NOMO-1 treated with dmso at 0.1 percent for 144 hours (cell line): ENCODE data around the gene GTPBP4.

Source experiments
- DNase-seq: peaks from one replicate; lab custom pipeline; 2025; ENCODE audit not compliant: unreplicated experiment; lab: John Stamatoyannopoulos, UW

The GTPBP4 gene

DNA sequence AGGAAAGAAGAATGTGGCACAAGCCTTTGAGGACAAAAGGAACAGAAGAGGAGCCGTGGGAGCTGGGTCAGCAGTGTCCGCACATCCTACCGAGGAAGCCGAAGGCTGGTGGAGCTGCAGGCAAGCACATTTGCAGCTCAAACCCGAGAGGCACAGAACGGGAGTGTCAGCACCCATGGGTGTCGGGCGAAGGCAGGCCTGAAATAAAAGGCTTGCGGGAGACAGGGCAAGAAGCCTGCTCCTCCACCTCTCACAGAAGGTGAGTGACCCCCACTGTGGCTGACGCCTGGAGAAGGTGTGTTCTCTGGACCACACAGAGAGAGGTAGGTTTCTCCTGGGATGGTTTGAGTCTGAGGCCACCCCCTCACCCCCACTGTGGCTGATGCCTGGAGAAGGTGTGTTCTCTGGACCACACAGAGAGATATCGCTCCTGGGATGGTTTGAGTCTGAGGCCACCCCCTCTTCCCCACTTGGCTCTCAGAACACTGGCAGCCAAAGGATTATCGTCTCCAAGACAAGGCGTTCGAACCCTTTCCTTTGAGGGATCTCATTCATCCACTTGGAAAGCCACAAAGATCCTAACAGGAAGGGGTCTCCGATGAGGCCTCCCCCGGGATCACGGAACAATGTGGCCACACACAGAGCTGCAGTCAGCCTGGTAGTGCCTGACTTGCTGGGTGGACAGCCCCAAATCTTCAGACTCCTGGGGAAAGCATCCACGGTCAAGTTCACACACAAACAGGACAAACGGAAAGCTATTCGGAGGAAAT lies 21.6 kb upstream of the GTPBP4 start:
- no peak for DNase-seq

DNA sequence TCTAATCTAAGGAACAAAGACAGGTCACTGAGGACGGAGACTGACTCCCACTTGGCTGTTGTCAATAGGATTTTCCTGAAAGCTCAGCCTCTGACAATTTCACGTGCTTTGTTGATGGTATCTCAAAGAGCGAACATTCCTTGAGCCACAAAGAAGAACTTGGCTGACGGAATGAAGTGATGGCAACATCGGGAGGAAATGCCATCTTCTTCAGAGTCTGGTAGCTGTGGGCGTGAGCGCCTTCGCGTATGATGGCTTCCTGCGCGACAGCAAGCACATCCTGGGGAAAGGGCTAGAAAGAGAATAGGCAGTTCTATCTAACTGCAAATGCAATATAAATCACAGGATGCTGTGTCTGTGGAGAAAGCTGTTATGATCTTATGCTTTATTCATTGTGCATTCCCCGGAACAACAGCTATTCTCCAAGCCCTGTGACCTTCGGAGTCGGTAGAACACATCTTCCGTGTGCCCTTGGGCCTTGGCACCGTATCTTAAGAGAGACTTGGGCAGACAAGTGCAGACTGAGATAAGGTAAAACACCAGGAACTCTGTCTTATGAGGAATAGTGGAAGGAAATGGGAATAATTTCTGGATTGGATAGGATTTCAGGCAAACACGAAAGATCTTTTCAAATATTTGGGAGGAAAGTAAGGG lies 19.6 kb upstream of the GTPBP4 start:
- DNase-seq, result no peak

DNA sequence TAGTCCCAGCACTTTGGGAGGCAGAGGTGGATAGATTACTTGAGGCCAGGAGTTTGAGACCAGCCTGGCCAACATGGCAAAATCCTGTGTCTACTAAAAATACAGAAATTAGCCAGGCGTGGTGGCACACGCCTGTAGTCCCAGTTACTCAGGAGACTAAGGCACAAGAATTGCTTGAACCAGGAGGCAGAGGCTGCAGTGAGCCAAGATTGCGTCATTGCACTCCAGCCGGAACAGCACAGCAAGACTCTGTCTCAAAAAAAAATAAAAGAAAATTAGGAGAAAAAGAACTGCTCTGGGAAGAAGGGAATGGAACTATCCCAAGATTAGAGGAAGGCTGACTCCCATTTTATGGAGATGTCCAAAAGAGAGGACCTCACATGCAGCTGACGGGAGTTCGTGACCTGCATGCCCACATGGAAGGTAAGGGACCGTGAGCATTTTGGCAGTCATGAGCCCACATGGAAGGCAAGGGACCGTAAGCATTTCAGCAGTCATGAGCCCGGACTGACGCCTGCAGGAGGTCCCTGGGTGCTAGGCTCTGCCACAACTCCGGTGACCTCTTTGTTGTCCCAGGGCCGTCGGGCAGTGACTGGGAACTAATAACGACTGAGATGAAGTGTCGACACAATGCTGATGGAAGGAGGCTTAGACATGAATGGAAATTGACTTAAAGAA lies 18.6 kb upstream of the GTPBP4 start:
- DNase-seq, result no peak

DNA sequence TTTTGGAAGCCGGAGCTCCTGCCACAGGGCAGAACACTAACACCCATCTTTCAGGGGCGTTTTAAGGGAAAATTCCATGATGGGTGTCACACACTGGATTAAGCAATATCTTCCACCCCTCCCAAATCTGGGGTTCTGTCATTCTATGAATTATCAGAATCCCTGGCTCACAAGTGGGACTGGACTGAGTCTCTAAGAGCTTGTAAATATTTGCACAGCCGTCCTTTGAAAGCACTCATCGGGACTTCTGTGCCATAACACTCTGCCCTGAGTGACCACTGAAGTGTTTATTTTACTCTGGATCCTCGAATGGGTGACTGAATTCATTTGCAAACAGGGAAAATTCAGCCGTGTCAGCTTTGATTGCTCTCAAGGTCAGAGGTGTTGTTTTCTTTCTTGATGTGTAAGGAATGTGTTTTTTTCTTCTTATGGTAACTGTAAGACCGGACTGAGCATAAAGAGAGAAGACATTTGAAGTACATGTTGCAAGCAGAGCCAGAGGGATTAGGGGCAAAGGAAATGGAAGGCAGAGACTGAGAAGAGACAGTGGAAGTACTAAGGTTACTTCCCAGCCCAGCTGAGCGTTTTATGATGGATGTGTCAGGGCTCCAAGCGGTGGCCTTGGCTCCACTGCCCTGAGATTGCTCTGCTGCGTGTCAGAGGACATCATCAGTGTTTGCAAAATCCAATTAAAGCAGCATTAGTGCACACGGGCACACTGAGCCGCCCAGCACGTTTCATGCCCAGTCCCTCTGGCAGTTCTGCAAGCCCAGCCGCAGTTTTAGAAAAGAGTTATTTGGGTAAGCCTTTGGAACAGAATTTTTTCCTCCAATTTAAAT lies 17.7 kb upstream of the GTPBP4 start:
- no peak for DNase-seq

DNA sequence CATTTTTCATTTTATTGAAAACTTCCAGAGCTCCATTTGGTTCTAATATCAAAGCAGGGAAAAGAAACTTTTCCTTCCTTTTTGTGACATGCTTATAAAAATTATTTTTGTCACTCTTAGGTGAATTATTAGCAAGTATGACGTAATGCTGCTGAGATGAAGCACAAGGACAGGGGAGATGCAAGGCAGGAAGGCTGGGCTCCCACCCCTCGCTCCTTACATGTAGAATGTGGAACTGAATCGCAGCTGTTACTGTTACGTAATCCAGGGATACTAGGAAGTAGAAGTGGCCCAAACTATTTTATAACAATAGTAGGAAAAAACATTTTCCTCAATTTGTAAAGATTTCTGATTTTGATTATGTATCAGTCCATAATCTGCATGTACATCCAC lies 17.1 kb upstream of the GTPBP4 start:
- DNase-seq, result no peak

DNA sequence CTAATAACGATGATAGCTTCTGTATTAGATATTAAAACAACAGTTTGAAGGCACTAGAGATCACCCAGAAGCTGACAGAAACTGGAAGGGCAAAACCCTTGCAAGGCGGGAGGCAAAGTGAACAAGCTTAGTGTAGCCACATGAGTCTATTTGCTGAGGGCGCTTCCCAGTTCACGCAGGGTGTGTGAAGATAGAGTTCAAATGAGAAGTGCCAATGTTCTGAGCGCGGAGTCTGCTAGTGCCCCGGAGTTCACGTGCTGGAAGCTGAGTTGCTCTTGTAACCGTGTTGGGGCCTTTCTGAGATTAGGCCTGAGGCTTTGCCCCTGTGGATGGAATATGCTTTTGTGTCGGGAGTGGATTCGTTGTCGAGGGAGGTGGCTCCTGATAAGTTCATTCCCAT lies 16.6 kb upstream of the GTPBP4 start:
- no peak for DNase-seq

- no peak for DNase-seq
Observed at GRCh38 chr10:972763-973162, 15.5 kb upstream of the GTPBP4 start.

- no peak for DNase-seq
Observed at GRCh38 chr10:974038-974784, 14.0 kb upstream of the GTPBP4 start.

- DNase-seq, result no peak
Observed at GRCh38 chr10:974785-975074, 13.5 kb upstream of the GTPBP4 start.

- DNase-seq, result no peak
Observed at GRCh38 chr10:976316-976715, 11.9 kb upstream of the GTPBP4 start.

DNA sequence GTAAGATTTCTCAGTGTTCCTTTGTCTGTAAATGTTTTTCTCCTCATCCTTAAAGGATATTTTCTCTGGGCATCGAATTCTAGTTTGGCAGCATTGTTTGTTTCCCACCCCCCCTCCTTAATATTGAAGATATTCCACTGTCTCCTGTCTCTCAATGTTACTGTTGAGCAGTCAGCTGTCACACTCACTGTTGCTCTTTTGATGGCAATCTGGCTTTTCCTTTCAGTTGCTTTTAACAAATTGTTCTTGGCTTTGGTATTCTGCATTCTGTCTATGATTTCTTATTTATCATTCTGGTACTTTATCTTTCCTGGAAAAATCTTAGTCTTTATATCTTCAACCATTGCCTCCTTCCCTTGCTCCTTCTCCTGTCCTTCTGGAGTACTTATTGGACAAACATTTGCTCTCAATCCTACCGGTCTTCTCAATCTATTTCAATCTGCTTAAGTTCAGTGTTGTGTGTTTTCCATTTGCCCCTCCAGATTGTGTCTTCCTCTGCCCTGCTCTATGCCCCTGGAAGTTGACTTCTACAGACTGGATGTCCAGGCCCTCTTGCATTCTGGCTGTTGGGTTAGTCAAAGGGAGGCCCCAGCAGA lies 9.3 kb upstream of the GTPBP4 start:
- DNase-seq, result no peak

- no peak for DNase-seq
Observed at GRCh38 chr10:980468-981093, 7.7 kb upstream of the GTPBP4 start.

DNA sequence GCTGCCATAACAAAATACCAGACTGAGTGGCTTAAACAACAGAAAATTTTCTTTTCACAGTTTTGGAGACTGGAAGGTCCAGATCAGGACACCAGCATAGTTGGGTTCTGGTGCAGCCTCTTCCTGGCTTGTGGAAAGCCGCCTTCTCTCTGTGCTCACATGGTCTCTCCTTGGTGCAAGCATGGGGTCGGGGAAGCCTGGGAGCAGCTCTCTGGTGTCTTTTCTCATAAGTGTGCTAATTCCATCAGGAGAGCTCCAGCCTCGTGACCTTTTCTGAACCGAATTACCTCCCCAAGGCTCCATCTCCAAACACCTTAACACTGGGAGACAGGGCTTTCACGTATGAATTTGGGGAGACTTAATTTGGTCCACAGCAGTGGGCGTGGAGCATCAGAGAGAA lies 4.8 kb upstream of the GTPBP4 start:
- no peak for DNase-seq

DNA sequence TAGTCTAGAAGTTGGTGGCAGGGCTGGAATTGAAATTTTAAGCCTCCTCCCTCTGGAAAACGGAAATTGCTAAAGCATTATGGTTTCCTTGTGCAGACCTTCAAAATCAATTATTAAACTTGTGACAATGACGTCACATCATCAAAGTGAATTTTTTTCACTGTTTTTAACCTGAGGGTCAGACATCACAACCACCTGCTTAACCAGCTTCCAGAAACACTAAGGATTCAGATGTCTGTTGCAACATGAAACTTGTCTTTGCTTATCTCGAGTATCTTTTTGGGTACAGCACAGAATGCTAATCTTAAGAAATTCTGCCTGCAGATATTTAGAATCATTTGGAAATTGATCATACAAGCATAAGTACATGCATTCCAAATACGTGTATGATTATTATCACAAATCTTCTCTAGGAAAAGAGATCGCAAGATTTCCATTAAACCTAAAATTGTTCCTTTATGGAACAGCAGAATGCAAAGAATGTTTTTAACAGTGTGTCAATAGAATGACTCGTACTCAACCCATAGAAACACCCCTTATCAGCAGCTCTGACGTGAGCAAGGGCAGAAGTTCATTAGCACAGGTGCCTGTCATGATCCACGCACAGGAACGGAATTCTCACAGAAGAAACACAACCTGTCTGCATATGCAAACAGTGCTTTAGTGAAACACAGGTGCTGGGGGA lies 4.1 kb upstream of the GTPBP4 start:
- no peak for DNase-seq

DNA sequence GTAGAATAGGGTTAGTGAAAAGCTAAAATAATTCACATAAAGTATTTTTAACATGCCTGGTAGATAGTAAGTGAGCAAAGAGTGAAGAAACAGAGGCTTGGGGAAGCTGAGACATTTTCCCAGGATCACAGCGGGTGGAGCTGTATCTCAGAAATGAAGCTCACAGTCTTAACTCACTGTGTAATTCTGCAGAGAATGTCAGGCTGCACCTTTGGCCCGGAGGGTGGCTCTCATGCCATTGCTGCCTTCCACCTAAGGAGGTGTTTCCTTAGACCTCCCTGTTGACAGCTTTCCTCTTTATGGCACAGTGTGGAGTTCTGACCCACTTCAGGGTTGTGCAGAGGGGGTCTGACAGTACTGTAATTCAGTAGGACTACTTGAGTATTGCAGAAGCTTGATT lies 2.9 kb upstream of the GTPBP4 start:
- DNase-seq, result no peak

GRCh38 chr10:986137-986825 lies 2.0 kb upstream of the GTPBP4 start:
- DNase-seq, result no peak

GRCh38 chr10:986881-987619 lies 1.2 kb upstream of the GTPBP4 start:
- peak; percentile 17 for DNase-seq

DNA sequence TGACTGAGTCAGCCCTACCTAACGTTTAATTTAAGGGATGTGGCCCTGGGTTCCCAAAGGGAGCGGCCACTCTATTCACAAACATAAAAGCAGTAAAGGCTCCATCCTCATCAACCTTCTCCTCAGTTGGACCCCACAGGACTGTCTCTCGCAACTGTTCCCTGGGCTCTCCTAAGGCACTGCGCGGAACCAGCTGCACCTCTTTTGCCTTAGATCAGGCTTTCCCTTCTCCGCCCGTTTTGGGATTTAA lies 689 bp upstream of the GTPBP4 start:
- no peak for DNase-seq
